ENCODE data around the gene VILL.

- TF ChIP-seq SIN3A (IDR thresholded peaks at IDR 0.05; ENCODE audit: low read depth), result no peak
- no peak for TF ChIP-seq YY1 (IDR thresholded peaks at IDR 0.05; ENCODE audit: extremely low read depth, insufficient replicate concordance, low read depth, low read length)
- TF ChIP-seq CTCF (IDR thresholded peaks at IDR 0.05 in 2 of 3, conservative IDR thresholded peaks at IDR 0.05 in 1 of 3; ENCODE audit: borderline replicate concordance in 1 of 3, insufficient read depth in 1 of 3, low read depth in 2 of 3, low read length in 2 of 3), result peak in 2 of 3 experiments; percentile 77 to 85; a peak in 4 of 6 replicates
- TF ChIP-seq JUND (IDR thresholded peaks at IDR 0.05), result no peak
- TF ChIP-seq POLR2AphosphoS5 (IDR thresholded peaks at IDR 0.05; ENCODE audit: low read depth, low read length), result no peak
- TF ChIP-seq SRF (IDR thresholded peaks at IDR 0.05; ENCODE audit: low read depth), result no peak
- TF ChIP-seq EZH2 (IDR thresholded peaks at IDR 0.05), result no peak
Observed at GRCh38 chr3:38004415-38005075, 14.0 kb downstream of the VILL start.
